ENCODE measurements around the gene YOD1.
A peak's percentile ranks its signal among the peaks of the same experiment; 100 is the strongest.

Gene YOD1

DNA sequence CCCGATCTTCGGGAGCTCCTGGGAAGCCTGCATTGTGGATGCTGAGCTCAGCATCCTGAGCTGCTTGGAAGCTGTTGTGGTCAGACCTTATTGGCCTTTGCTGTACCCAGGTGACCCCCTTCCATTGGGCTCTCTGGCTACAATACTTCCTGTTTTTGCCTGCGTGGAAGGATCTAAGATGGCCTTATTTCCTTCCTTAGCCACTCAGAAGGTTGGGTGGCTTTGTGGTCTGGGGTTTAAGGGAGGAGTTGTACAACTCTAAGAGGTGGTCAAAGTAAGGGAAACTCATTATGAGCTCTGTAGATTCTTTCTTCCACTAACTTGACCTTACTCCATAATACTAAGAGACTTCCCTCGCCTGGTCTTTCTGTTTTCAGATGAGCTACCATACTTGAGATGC is 19.8 kb upstream of the YOD1 start:
- no peak overlapping the region for H2AFZ ChIP-seq (ENCODE audit: low read depth, low read length)
- no peak overlapping the region for H3K4me3 ChIP-seq (ENCODE audit: low read length)
- H3K4me2 ChIP-seq (ENCODE audit: low read length): no peak overlapping the region
- no peaks in the 10 kb centered on the region for H3K79me2 ChIP-seq (ENCODE audit: low read length)
- no peaks in the 10 kb centered on the region for H3K27me3 ChIP-seq (ENCODE audit: low read depth, low read length)
- TF ChIP-seq, protein P1, sequence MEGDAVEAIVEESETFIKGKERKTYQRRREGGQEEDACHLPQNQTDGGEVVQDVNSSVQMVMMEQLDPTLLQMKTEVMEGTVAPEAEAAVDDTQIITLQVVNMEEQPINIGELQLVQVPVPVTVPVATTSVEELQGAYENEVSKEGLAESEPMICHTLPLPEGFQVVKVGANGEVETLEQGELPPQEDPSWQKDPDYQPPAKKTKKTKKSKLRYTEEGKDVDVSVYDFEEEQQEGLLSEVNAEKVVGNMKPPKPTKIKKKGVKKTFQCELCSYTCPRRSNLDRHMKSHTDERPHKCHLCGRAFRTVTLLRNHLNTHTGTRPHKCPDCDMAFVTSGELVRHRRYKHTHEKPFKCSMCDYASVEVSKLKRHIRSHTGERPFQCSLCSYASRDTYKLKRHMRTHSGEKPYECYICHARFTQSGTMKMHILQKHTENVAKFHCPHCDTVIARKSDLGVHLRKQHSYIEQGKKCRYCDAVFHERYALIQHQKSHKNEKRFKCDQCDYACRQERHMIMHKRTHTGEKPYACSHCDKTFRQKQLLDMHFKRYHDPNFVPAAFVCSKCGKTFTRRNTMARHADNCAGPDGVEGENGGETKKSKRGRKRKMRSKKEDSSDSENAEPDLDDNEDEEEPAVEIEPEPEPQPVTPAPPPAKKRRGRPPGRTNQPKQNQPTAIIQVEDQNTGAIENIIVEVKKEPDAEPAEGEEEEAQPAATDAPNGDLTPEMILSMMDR (IDR thresholded peaks at IDR 0.05; ENCODE audit: low read depth, low read length): no peak
- TF ChIP-seq EZH2phosphoT487 (IDR thresholded peaks at IDR 0.05; ENCODE audit: low read depth): no peak
- H3K27ac ChIP-seq (ENCODE audit: low read length): no peak overlapping the region
- no peaks in the 10 kb centered on the region for H4K20me1 ChIP-seq (ENCODE audit: insufficient read depth, low read length)
- H3K36me3 ChIP-seq (replicated peaks; ENCODE audit: low read depth, low read length): peaks cover 22% of the 10 kb centered on the region
- peaks cover 14% of the 10 kb centered on the region for H3K4me1 ChIP-seq (ENCODE audit: low read length)
- H3K9ac ChIP-seq (ENCODE audit: low read length): no peak overlapping the region
- H3K9me3 ChIP-seq (ENCODE audit: insufficient read depth, low read length): no peaks in the 10 kb centered on the region

- no peaks in the 10 kb centered on the region for H4K20me1 ChIP-seq (ENCODE audit: insufficient read depth, low read length)
- H3K4me3 ChIP-seq (ENCODE audit: low read length): no peak overlapping the region
- no peaks in the 10 kb centered on the region for H3K9me3 ChIP-seq (ENCODE audit: insufficient read depth, low read length)
- H2AFZ ChIP-seq (ENCODE audit: low read depth, low read length): no peak overlapping the region
- H3K9ac ChIP-seq (ENCODE audit: low read length): no peak overlapping the region
- no peak for TF ChIP-seq EZH2phosphoT487 (IDR thresholded peaks at IDR 0.05; ENCODE audit: low read depth)
- TF ChIP-seq, protein P1 (IDR thresholded peaks at IDR 0.05; ENCODE audit: low read depth, low read length): no peak
- H3K4me2 ChIP-seq (ENCODE audit: low read length): peak overlapping the region; percentile 18
- H3K27me3 ChIP-seq (ENCODE audit: low read depth, low read length): no peaks in the 10 kb centered on the region
- H3K27ac ChIP-seq (ENCODE audit: low read length): peak overlapping the region; percentile 39
- H3K4me1 ChIP-seq (ENCODE audit: low read length): peaks cover 14% of the 10 kb centered on the region
- peaks cover 23% of the 10 kb centered on the region for H3K36me3 ChIP-seq (replicated peaks; ENCODE audit: low read depth, low read length)
- no peaks in the 10 kb centered on the region for H3K79me2 ChIP-seq (ENCODE audit: low read length)
Observed at GRCh38 chr1:207069858-207070506, 19.0 kb upstream of the YOD1 start.

DNA sequence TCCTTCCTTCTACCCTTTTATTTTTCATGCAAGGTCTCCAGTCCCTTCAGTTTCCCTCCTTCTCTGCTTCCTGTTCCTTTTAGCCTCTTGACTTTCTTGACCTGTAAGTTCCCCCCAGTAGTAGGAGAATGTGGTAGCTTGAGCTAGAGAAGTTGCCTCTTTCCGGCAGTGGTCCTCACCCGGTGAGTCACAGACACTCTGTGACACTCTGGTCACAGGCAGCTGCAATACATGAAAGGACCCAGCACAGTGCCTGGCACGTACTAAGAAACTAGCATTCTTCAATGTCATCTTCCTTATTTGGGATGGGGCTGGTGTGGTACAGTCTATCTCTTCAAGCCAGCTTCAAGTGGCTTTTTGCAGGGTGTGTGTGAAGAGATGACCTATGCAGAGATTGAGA is 18.1 kb upstream of the YOD1 start:
- Histone ChIP-seq H3K27ac (ENCODE audit: low read length) (no peak overlapping the region), H2AFZ (ENCODE audit: low read depth, low read length) (no peak overlapping the region), H3K4me3 (ENCODE audit: low read length) (no peak overlapping the region), H4K20me1 (ENCODE audit: insufficient read depth, low read length) (no peaks in the 10 kb centered on the region), H3K79me2 (ENCODE audit: low read length) (no peaks in the 10 kb centered on the region), H3K9me3 (ENCODE audit: insufficient read depth, low read length) (no peaks in the 10 kb centered on the region), H3K27me3 (ENCODE audit: low read depth, low read length) (no peaks in the 10 kb centered on the region), H3K9ac (ENCODE audit: low read length) (no peak overlapping the region), H3K4me1 (ENCODE audit: low read length) (peaks cover 14% of the 10 kb centered on the region), H3K36me3 (replicated peaks; ENCODE audit: low read depth, low read length) (peaks cover 25% of the 10 kb centered on the region), H3K4me2 (ENCODE audit: low read length) (no peak overlapping the region)
- TF ChIP-seq EZH2phosphoT487 (IDR thresholded peaks at IDR 0.05; ENCODE audit: low read depth): no peak
- TF ChIP-seq, protein P1 (IDR thresholded peaks at IDR 0.05; ENCODE audit: low read depth, low read length): no peak

DNA sequence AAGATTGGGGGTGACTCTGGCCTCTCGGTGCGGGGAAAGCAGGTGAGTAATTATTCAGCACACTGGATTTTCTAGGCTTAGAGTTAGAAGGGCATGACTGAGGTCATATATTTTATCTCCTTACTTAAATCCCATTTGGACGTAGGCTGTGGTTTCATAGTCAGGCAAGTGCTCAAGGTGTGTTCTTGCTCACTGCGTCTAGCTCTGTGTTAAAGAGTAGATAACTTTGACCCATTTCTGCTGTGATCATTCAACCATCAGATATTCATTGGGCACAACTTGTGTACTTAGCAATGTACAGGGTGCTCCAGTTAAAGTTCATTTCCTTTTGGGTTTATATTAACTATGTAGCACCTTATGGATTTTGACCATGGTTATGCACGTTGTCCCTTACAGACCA is 16.7 kb upstream of the YOD1 start:
- peaks cover 29% of the 10 kb centered on the region for H3K36me3 ChIP-seq (replicated peaks; ENCODE audit: low read depth, low read length)

More for the DNA sequence above, 16.7 kb upstream of the YOD1 start:
- no peak overlapping the region for H3K4me3 ChIP-seq (ENCODE audit: low read length)
- H3K27ac ChIP-seq (ENCODE audit: low read length): no peak overlapping the region
- H4K20me1 ChIP-seq (ENCODE audit: insufficient read depth, low read length): no peaks in the 10 kb centered on the region
- no peak for TF ChIP-seq EZH2phosphoT487 (IDR thresholded peaks at IDR 0.05; ENCODE audit: low read depth)
- TF ChIP-seq, protein P1 (IDR thresholded peaks at IDR 0.05; ENCODE audit: low read depth, low read length): no peak
- no peak overlapping the region for H2AFZ ChIP-seq (ENCODE audit: low read depth, low read length)
- H3K4me1 ChIP-seq (ENCODE audit: low read length): peaks cover 14% of the 10 kb centered on the region
- H3K9me3 ChIP-seq (ENCODE audit: insufficient read depth, low read length): no peaks in the 10 kb centered on the region
- no peaks in the 10 kb centered on the region for H3K27me3 ChIP-seq (ENCODE audit: low read depth, low read length)
- no peak overlapping the region for H3K4me2 ChIP-seq (ENCODE audit: low read length)
- no peak overlapping the region for H3K9ac ChIP-seq (ENCODE audit: low read length)
- H3K79me2 ChIP-seq (ENCODE audit: low read length): no peaks in the 10 kb centered on the region

Measured in OCI-LY3 (cell line).